GM12865 (cell line): ENCODE measurements around the gene RASA3.
A peak's percentile ranks its signal among the peaks of the same experiment; 100 is the strongest.
"Not testable (repeated sequence)": the region's sequence is repeated elsewhere in the genome, so short reads cannot be mapped to it uniquely, and the experiment has no call there.

ENCODE experiments used
- DNase-seq: peaks from one replicate; pipeline ENCODE4 v3.0.0; 2010; ENCODE audit warnings: low read depth
- H3K4me3 ChIP-seq: 2 replicates; pipeline ENCODE4 v1.5.1; 2011; ENCODE audit warnings: mild to moderate bottlenecking, low read depth, low read length, control low read depth
- CTCF ChIP-seq: IDR thresholded peaks from 2 replicates; pipeline ENCODE4 v1.5.1; 2011; ENCODE audit warnings: low read length, control low read depth, low read depth, inconsistent platforms; ENCODE audit not compliant: insufficient read depth; ENCODE audit errors: missing control alignments

RASA3 gene

GRCh38 chr13:114132419-114133121 is at the start of gene RASA3:
Gene RASA3, minus strand, starts transcription at chr13:114132623. Its CDS starts 134 bp downstream, at chr13:114132489.
- peak within 1 kb of the TSS; percentile 75 for H3K4me3 ChIP-seq
- no peak for TF ChIP-seq CTCF
- peak; percentile 91 for DNase-seq

- no peak within 1 kb of the TSS for H3K4me3 ChIP-seq
- no peak for TF ChIP-seq CTCF
- DNase-seq = no peak
Observed at GRCh38 chr13:114179087-114179658, 46.8 kb upstream of the RASA3 start, which contains the start of gene CFAP97D2. Gene CFAP97D2, plus strand, starts transcription at chr13:114179257. Its CDS starts 74 bp downstream, at chr13:114179331.

GRCh38 chr13:114177245-114178010 is 45.0 kb upstream of the RASA3 start:
- no peak for DNase-seq
- no peak for TF ChIP-seq CTCF

GRCh38 chr13:114176359-114176902 is 44.0 kb upstream of the RASA3 start:
- H3K4me3 ChIP-seq, DNase-seq: not testable (repeated sequence)

More at GRCh38 chr13:114177245-114178010, 45.0 kb upstream of the RASA3 start:
- H3K4me3 ChIP-seq = no peak overlapping the region

- H3K4me3 ChIP-seq = no peak overlapping the region
- DNase-seq = no peak
- TF ChIP-seq CTCF = no peak
Observed at GRCh38 chr13:114174529-114174961, 42.1 kb upstream of the RASA3 start.

- no peak overlapping the region for H3K4me3 ChIP-seq
- DNase-seq = no peak
- no peak for TF ChIP-seq CTCF
Observed at GRCh38 chr13:114173745-114174144, 41.3 kb upstream of the RASA3 start.

- no peak for TF ChIP-seq CTCF
- no peak overlapping the region for H3K4me3 ChIP-seq
- DNase-seq = no peak
Observed at GRCh38 chr13:114173272-114173671, 40.8 kb upstream of the RASA3 start.
